Measurements from ENCODE around the gene MGAT5B. TPM values are rescaled to one million over a fixed set of nuclear protein-coding genes. Genes with fewer than 3 reads are reported as not detected.

MGAT5B gene
- total RNA-seq, 1 donor from 2014 or later = 6.2 TPM

- no peak overlapping the region for H3K4me3 Mint-ChIP-seq (ENCODE audit: unreplicated experiment)
- H3K27me3 Mint-ChIP-seq (ENCODE audit: unreplicated experiment) = no peaks in the 10 kb centered on the region
- H3K4me1 Mint-ChIP-seq (ENCODE audit: unreplicated experiment) = no peaks in the 10 kb centered on the region
- DNase-seq (ENCODE audit: low spot score) = no peak
- TF ChIP-seq, protein P1, sequence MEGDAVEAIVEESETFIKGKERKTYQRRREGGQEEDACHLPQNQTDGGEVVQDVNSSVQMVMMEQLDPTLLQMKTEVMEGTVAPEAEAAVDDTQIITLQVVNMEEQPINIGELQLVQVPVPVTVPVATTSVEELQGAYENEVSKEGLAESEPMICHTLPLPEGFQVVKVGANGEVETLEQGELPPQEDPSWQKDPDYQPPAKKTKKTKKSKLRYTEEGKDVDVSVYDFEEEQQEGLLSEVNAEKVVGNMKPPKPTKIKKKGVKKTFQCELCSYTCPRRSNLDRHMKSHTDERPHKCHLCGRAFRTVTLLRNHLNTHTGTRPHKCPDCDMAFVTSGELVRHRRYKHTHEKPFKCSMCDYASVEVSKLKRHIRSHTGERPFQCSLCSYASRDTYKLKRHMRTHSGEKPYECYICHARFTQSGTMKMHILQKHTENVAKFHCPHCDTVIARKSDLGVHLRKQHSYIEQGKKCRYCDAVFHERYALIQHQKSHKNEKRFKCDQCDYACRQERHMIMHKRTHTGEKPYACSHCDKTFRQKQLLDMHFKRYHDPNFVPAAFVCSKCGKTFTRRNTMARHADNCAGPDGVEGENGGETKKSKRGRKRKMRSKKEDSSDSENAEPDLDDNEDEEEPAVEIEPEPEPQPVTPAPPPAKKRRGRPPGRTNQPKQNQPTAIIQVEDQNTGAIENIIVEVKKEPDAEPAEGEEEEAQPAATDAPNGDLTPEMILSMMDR (IDR thresholded peaks at IDR 0.05; ENCODE audit: unreplicated experiment) = no peak
- H3K9me3 Mint-ChIP-seq (ENCODE audit: unreplicated experiment) = no peaks in the 10 kb centered on the region
- no peak overlapping the region for H3K27ac Mint-ChIP-seq (ENCODE audit: unreplicated experiment)
- peaks cover 3% of the 10 kb centered on the region for H3K36me3 Mint-ChIP-seq (ENCODE audit: low read depth, unreplicated experiment)
Measured at GRCh38 chr17:76901542-76902197, 33.5 kb downstream of the MGAT5B start.

DNA sequence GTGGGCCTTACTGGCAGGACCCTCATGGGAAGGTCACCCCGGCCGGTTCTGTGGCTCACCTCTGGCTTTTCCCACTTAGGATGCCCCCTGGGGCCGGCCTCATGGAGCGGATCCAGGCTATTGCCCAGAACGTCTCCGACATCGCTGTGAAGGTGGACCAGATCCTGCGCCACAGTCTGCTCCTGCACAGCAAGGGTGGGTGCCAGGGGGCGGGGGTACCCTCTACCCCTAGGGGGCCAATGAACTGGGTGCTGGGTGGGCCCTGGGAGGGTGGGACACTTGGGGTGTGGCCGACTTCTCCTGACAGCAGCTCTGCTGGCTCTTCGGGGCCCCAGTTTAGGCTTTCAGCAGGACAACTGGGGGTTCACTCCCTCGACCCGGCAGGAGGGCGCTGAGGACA, 34.3 kb downstream of the MGAT5B start:
- Mint-ChIP-seq H3K4me1 (ENCODE audit: unreplicated experiment) (no peaks in the 10 kb centered on the region), H3K9me3 (ENCODE audit: unreplicated experiment) (no peaks in the 10 kb centered on the region), H3K36me3 (ENCODE audit: low read depth, unreplicated experiment) (peaks cover 3% of the 10 kb centered on the region), H3K27me3 (ENCODE audit: unreplicated experiment) (no peaks in the 10 kb centered on the region), H3K27ac (ENCODE audit: unreplicated experiment) (no peak overlapping the region), H3K4me3 (ENCODE audit: unreplicated experiment) (no peak overlapping the region)
- TF ChIP-seq, protein P1 (IDR thresholded peaks at IDR 0.05; ENCODE audit: unreplicated experiment) = no peak
- no peak for DNase-seq (ENCODE audit: low spot score)

- H3K27ac Mint-ChIP-seq (ENCODE audit: unreplicated experiment) = no peak overlapping the region
- no peaks in the 10 kb centered on the region for H3K9me3 Mint-ChIP-seq (ENCODE audit: unreplicated experiment)
- no peaks in the 10 kb centered on the region for H3K27me3 Mint-ChIP-seq (ENCODE audit: unreplicated experiment)
- H3K36me3 Mint-ChIP-seq (ENCODE audit: low read depth, unreplicated experiment) = peaks cover 3% of the 10 kb centered on the region
- no peak overlapping the region for H3K4me3 Mint-ChIP-seq (ENCODE audit: unreplicated experiment)
- TF ChIP-seq, protein P1 (IDR thresholded peaks at IDR 0.05; ENCODE audit: unreplicated experiment) = no peak
- H3K4me1 Mint-ChIP-seq (ENCODE audit: unreplicated experiment) = no peaks in the 10 kb centered on the region
- DNase-seq (ENCODE audit: low spot score) = no peak
Measured at GRCh38 chr17:76903631-76904030, 35.4 kb downstream of the MGAT5B start.

DNA sequence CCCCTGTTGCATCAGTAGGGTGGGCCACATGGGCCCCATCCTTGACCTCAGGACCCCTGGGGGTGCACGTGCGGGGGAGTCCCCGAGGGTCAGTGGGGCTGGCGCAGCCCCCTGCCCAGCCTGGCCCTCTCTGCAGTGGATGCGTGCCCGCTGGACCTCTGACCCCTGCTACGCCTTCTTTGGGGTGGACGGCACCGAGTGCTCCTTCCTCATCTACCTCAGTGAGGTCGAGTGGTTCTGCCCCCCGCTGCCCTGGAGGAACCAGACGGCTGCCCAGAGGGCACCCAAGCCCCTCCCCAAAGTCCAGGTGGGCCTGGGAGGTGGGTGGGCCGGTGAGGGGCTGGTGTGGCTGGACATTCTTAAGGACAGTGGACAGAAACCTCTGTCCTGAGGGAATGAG, 35.9 kb downstream of the MGAT5B start:
- DNase-seq (ENCODE audit: low spot score) = no peak
- H3K9me3 Mint-ChIP-seq (ENCODE audit: unreplicated experiment) = no peaks in the 10 kb centered on the region
- H3K36me3 Mint-ChIP-seq (ENCODE audit: low read depth, unreplicated experiment) = peaks cover 3% of the 10 kb centered on the region
- no peaks in the 10 kb centered on the region for H3K4me1 Mint-ChIP-seq (ENCODE audit: unreplicated experiment)
- H3K4me3 Mint-ChIP-seq (ENCODE audit: unreplicated experiment) = no peak overlapping the region
- no peaks in the 10 kb centered on the region for H3K27me3 Mint-ChIP-seq (ENCODE audit: unreplicated experiment)
- H3K27ac Mint-ChIP-seq (ENCODE audit: unreplicated experiment) = no peak overlapping the region
- TF ChIP-seq, protein P1 (IDR thresholded peaks at IDR 0.05; ENCODE audit: unreplicated experiment) = no peak

DNA sequence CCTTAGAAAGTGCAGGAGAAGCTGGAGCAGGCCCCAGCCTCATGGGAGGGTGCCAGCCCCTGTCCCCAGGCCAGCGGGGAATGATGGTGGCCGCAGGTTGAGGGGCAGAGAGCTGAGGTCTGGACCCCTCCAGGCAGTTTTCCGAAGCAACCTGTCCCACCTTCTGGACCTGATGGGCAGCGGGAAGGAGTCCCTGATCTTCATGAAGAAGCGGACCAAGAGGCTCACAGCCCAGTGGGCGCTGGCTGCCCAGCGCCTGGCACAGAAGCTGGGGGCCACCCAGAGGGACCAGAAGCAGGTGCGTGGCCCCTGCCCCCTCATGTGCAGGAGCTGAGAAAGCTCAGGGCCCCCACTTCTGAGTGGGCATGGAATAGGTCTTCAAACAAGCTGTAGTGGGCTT, 36.8 kb downstream of the MGAT5B start:
- no peaks in the 10 kb centered on the region for H3K9me3 Mint-ChIP-seq (ENCODE audit: unreplicated experiment)
- H3K27me3 Mint-ChIP-seq (ENCODE audit: unreplicated experiment) = no peaks in the 10 kb centered on the region
- peaks cover 3% of the 10 kb centered on the region for H3K36me3 Mint-ChIP-seq (ENCODE audit: low read depth, unreplicated experiment)
- no peak overlapping the region for H3K27ac Mint-ChIP-seq (ENCODE audit: unreplicated experiment)
- DNase-seq (ENCODE audit: low spot score) = no peak
- TF ChIP-seq, protein P1 (IDR thresholded peaks at IDR 0.05; ENCODE audit: unreplicated experiment) = no peak
- no peaks in the 10 kb centered on the region for H3K4me1 Mint-ChIP-seq (ENCODE audit: unreplicated experiment)
- no peak overlapping the region for H3K4me3 Mint-ChIP-seq (ENCODE audit: unreplicated experiment)
